Neuronal stem cell (in vitro differentiated cells): Measurements from ENCODE around the gene FASLG.

Experiments used
- DNase-seq: peaks from one replicate; pipeline ENCODE4 v3.0.0-alpha.2; 2013; ENCODE audit warnings: low spot score
- H2AFZ ChIP-seq: one replicate; pipeline ENCODE4 v1.6.1; 2013; ENCODE audit warnings: mild to moderate bottlenecking, low read length, inconsistent platforms
- H2AK5ac ChIP-seq: 2 replicates; pipeline ENCODE4 v1.6.1; 2013; ENCODE audit warnings: low read depth, mild to moderate bottlenecking, inconsistent platforms, low read length, moderate library complexity, mixed read lengths
- H2BK120ac ChIP-seq: 2 replicates; pipeline ENCODE4 v1.6.1; 2013; ENCODE audit warnings: low read depth, mild to moderate bottlenecking, inconsistent platforms, low read length, moderate library complexity, mixed read lengths
- H2BK12ac ChIP-seq: one replicate; pipeline ENCODE4 v1.6.1; 2013; ENCODE audit warnings: low read length, inconsistent platforms
- H2BK15ac ChIP-seq: 2 replicates; pipeline ENCODE4 v1.6.1; 2013; ENCODE audit warnings: mild to moderate bottlenecking, low read length, inconsistent platforms, mixed read lengths
- H2BK5ac ChIP-seq: one replicate; pipeline ENCODE4 v1.6.1; 2013; ENCODE audit warnings: inconsistent platforms, mild to moderate bottlenecking, low read length, moderate library complexity
- H3K14ac ChIP-seq: one replicate; pipeline ENCODE4 v1.6.1; 2013; ENCODE audit warnings: low read length, inconsistent platforms
- H3K18ac ChIP-seq: 2 replicates; pipeline ENCODE4 v1.6.1; 2013; ENCODE audit warnings: low read length, inconsistent platforms
- H3K23ac ChIP-seq: 2 replicates; pipeline ENCODE4 v1.6.1; 2013; ENCODE audit warnings: low read depth, mild to moderate bottlenecking, mixed read lengths, low read length, inconsistent platforms; ENCODE audit not compliant: poor library complexity
- H3K27ac ChIP-seq: replicated peaks from 3 replicates; pipeline ENCODE4 v1.5.1; 2013; ENCODE audit warnings: low read length, inconsistent platforms
- H3K27me3 ChIP-seq, 3 experiments: 2 replicates each; pipeline ENCODE4 v1.6.1; 2013; ENCODE audit warnings: low read length in 3 of 3, mild to moderate bottlenecking in 2 of 3, inconsistent platforms in 1 of 3, low read depth in 1 of 3, mixed read lengths in 1 of 3, moderate library complexity in 1 of 3; ENCODE audit not compliant: control insufficient read depth in 3 of 3, insufficient read depth in 3 of 3
- H3K36me3 ChIP-seq, 2 donors: replicated peaks in 1 of 2; 2 replicates each; pipeline ENCODE4 v1.6.1; 2013; ENCODE audit warnings: low read length in 2 of 2; ENCODE audit not compliant: control insufficient read depth in 2 of 2, insufficient read depth in 2 of 2
- H3K4ac ChIP-seq: 2 replicates; pipeline ENCODE4 v1.6.1; 2013; ENCODE audit warnings: inconsistent platforms, mild to moderate bottlenecking, low read length, moderate library complexity
- H3K4me1 ChIP-seq, 2 donors: 1 replicate in 1 of 2; 2 replicates in 1 of 2; pipeline ENCODE4 v1.6.1; 2013; ENCODE audit warnings: low read length in 2 of 2, low read depth in 1 of 2; ENCODE audit not compliant: control insufficient read depth in 2 of 2, insufficient read depth in 1 of 2
- H3K4me2 ChIP-seq: one replicate; pipeline ENCODE4 v1.6.1; 2013; ENCODE audit warnings: mild to moderate bottlenecking, low read length, inconsistent platforms; ENCODE audit not compliant: insufficient read depth, poor library complexity, severe bottlenecking
- H3K4me3 ChIP-seq, 2 donors: 2 replicates each; pipeline ENCODE4 v1.5.1; 2013; ENCODE audit warnings: low read length in 2 of 2, mild to moderate bottlenecking in 2 of 2, inconsistent platforms in 1 of 2, moderate library complexity in 1 of 2
- H3K79me1 ChIP-seq: one replicate; pipeline ENCODE4 v1.6.1; 2013; ENCODE audit warnings: low read depth, mild to moderate bottlenecking, inconsistent platforms, low read length, moderate library complexity
- H3K9ac ChIP-seq: one replicate; pipeline ENCODE4 v1.6.1; 2013; ENCODE audit warnings: mild to moderate bottlenecking, low read depth, low read length, inconsistent platforms; ENCODE audit not compliant: poor library complexity
- H3K9me3 ChIP-seq, 2 donors: replicated peaks in 1 of 2; 2 replicates each; pipeline versions ENCODE3 to v1.6.1; 2013; ENCODE audit warnings: low read length in 2 of 2, mild to moderate bottlenecking in 2 of 2, inconsistent platforms in 1 of 2, low read depth in 1 of 2, mixed read lengths in 1 of 2, moderate library complexity in 1 of 2; ENCODE audit not compliant: control insufficient read depth in 2 of 2, insufficient read depth in 1 of 2
- H4K8ac ChIP-seq: one replicate; pipeline ENCODE4 v1.6.1; 2013; ENCODE audit warnings: low read depth, mild to moderate bottlenecking, inconsistent platforms, low read length, moderate library complexity
- H4K91ac ChIP-seq: one replicate; pipeline ENCODE4 v1.6.1; 2013; ENCODE audit warnings: low read length, low read depth, mild to moderate bottlenecking, inconsistent platforms; ENCODE audit not compliant: poor library complexity
- WGBS, 2 donors: extraction: QIAGEN DNeasy Blood & Tissue Kit; methylation state at CpG; one replicate each; pipeline ENCODE4 v1.1.7; 2013; ENCODE audit warnings: missing lambda C conversion rate in 2 of 2, mixed read lengths in 1 of 2; ENCODE audit not compliant: insufficient read length in 2 of 2, insufficient replicate concordance in 1 of 2; ENCODE audit errors: extremely low coverage in 2 of 2; 5-methylcytosine and 5-hydroxymethylcytosine counted together

FASLG gene

DNA sequence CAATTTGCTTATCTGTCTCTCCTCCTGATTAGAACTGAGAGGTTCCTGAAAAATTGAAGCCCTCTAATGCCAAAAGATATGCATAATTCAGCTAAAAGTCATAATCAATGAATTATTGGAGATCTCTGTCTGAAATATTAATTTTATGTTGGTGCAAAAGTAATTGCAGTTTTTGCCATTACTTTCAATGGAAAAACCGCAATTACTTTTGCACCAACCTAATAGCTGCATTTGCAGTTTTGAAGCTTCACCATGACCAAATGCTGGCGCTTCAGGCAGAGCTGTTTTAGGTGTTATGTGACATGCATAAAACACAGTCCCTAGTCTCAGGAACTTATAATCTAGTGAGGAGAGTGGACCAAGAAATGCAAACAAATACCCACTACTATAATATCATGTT lies 29.7 kb upstream of the FASLG start:
- no peak overlapping the region for H2BK15ac ChIP-seq
- no peak overlapping the region for H3K9ac ChIP-seq
- no peaks in the 10 kb centered on the region for H3K4me1 ChIP-seq
- no peak overlapping the region for H2BK5ac ChIP-seq
- H3K36me3 ChIP-seq = no peaks in the 10 kb centered on the region
- no CpG with 5 or more reads among the region's 2 CpGs for WGBS, 2 donors
- H2AFZ ChIP-seq = no peak overlapping the region
- no peak for DNase-seq
- no peak overlapping the region for H4K8ac ChIP-seq
- H3K9me3 ChIP-seq = peaks cover 2 to 4% of the 10 kb centered on the region in 2 donors
- no peak overlapping the region for H2AK5ac ChIP-seq
- H2BK12ac ChIP-seq = no peak overlapping the region
- H3K27me3 ChIP-seq = no peaks in the 10 kb centered on the region
- H3K18ac ChIP-seq = no peak overlapping the region
- no peak overlapping the region for H3K4ac ChIP-seq
- H3K14ac ChIP-seq = no peak overlapping the region
- H3K4me2 ChIP-seq = no peak overlapping the region
- no peak overlapping the region for H2BK120ac ChIP-seq
- no peak overlapping the region for H4K91ac ChIP-seq
- no peak overlapping the region for H3K23ac ChIP-seq
- no peak overlapping the region for H3K27ac ChIP-seq
- H3K4me3 ChIP-seq = no peak overlapping the region
- H3K79me1 ChIP-seq = no peaks in the 10 kb centered on the region

- Histone ChIP-seq H3K18ac (no peak overlapping the region), H2BK15ac (no peak overlapping the region)
Measured at GRCh38 chr1:172629638-172630037, 29.3 kb upstream of the FASLG start.

GRCh38 chr1:172630056-172630818 lies 28.7 kb upstream of the FASLG start:
- Histone ChIP-seq H3K18ac (no peak overlapping the region), H2AFZ (no peak overlapping the region), H4K91ac (no peak overlapping the region), H3K27ac (no peak overlapping the region), H2BK5ac (no peak overlapping the region), H3K27me3 (no peaks in the 10 kb centered on the region), H3K4me2 (no peak overlapping the region), H3K36me3 (no peaks in the 10 kb centered on the region), H2BK12ac (no peak overlapping the region), H3K4me1 (no peaks in the 10 kb centered on the region), H3K79me1 (no peaks in the 10 kb centered on the region), H3K14ac (no peak overlapping the region), H2AK5ac (no peak overlapping the region), H3K4me3 (no peak overlapping the region), H3K4ac (no peak overlapping the region), H2BK120ac (no peak overlapping the region), H3K23ac (no peak overlapping the region), H3K9ac (no peak overlapping the region), H4K8ac (no peak overlapping the region), H3K9me3 (peaks cover 2 to 4% of the 10 kb centered on the region in 2 donors), H2BK15ac (no peak overlapping the region)
- no peak for DNase-seq
- no CpG with 5 or more reads among the region's 11 CpGs for WGBS, 2 donors

More at GRCh38 chr1:172629638-172630037, 29.3 kb upstream of the FASLG start:
- no peaks in the 10 kb centered on the region for H3K36me3 ChIP-seq
- no peak overlapping the region for H4K8ac ChIP-seq
- H3K9me3 ChIP-seq = peaks cover 2 to 4% of the 10 kb centered on the region in 2 donors
- no peak overlapping the region for H2AFZ ChIP-seq
- no peak overlapping the region for H3K23ac ChIP-seq
- H2BK5ac ChIP-seq = no peak overlapping the region
- no peak overlapping the region for H2BK12ac ChIP-seq
- H3K14ac ChIP-seq = no peak overlapping the region
- no peak overlapping the region for H3K9ac ChIP-seq
- no CpG with 5 or more reads among the region's 2 CpGs for WGBS, 2 donors
- H2AK5ac ChIP-seq = no peak overlapping the region
- H3K27me3 ChIP-seq = no peaks in the 10 kb centered on the region
- no peaks in the 10 kb centered on the region for H3K4me1 ChIP-seq
- H3K4me3 ChIP-seq = no peak overlapping the region
- no peak overlapping the region for H2BK120ac ChIP-seq
- no peak overlapping the region for H3K4me2 ChIP-seq
- no peak overlapping the region for H4K91ac ChIP-seq
- no peak for DNase-seq
- no peaks in the 10 kb centered on the region for H3K79me1 ChIP-seq
- H3K27ac ChIP-seq = no peak overlapping the region
- H3K4ac ChIP-seq = no peak overlapping the region

DNA sequence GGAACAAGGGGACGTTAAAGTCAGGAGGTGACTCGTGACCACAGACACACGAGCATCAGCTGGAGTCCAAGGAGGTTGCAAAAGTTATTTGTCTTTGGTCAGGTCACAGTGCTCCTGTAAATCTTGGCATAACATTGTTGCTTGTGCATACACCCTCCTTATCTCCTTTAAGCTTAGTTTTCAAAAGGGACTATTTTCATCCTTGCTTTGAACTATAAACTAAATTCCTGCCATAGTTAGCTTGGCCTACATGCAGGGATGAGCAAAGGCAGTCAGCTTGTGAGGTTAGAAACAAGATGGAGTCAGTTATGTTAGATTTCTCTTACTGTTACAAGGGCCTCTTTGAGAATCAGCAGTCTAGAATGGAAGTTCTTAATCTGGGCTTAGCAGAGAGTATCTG lies 28.0 kb upstream of the FASLG start:
- H3K23ac ChIP-seq = no peak overlapping the region
- H3K79me1 ChIP-seq = no peaks in the 10 kb centered on the region
- H2BK12ac ChIP-seq = no peak overlapping the region
- no peaks in the 10 kb centered on the region for H3K36me3 ChIP-seq
- no CpG with 5 or more reads among the region's 3 CpGs for WGBS, 2 donors
- no peak overlapping the region for H3K14ac ChIP-seq
- no peak overlapping the region for H4K8ac ChIP-seq
- no peak overlapping the region for H2AK5ac ChIP-seq
- no peak overlapping the region for H2BK120ac ChIP-seq
- no peak overlapping the region for H3K4me3 ChIP-seq
- H3K4me1 ChIP-seq = no peaks in the 10 kb centered on the region
- H3K27me3 ChIP-seq = no peaks in the 10 kb centered on the region
- no peak for DNase-seq
- no peak overlapping the region for H4K91ac ChIP-seq
- H3K4me2 ChIP-seq = no peak overlapping the region
- no peak overlapping the region for H2AFZ ChIP-seq
- no peak overlapping the region for H2BK15ac ChIP-seq
- H3K4ac ChIP-seq = no peak overlapping the region
- no peak overlapping the region for H3K9ac ChIP-seq
- no peak overlapping the region for H3K27ac ChIP-seq
- H2BK5ac ChIP-seq = no peak overlapping the region
- peaks cover 2 to 4% of the 10 kb centered on the region in 2 donors for H3K9me3 ChIP-seq
- no peak overlapping the region for H3K18ac ChIP-seq
